HepG2 (cell line): ENCODE data around the gene MPPE1. TPM values are rescaled to one million over a fixed set of nuclear protein-coding genes. Genes with fewer than 3 reads are reported as not detected.
A peak's percentile ranks its signal among the peaks of the same experiment; 100 is the strongest.

Experiments
- DNMT3B ChIP-seq: conservative IDR thresholded peaks from 2 replicates; pipeline ENCODE4 v1.6.1; 2016; ENCODE audit warnings: missing biosample characterization, control low read depth
- FOXA3 ChIP-seq: IDR thresholded peaks from 2 replicates; pipeline ENCODE4 v1.6.1; 2016; ENCODE audit warnings: missing genetic modification reagents, missing compliant biosample characterization
- KAT8 ChIP-seq: IDR thresholded peaks from 2 replicates; pipeline ENCODE4 v1.6.1; 2016; ENCODE audit warnings: missing genetic modification reagents, missing compliant biosample characterization
- SMC3 ChIP-seq: IDR thresholded peaks from 2 replicates; pipeline ENCODE4 v1.6.1; 2011; ENCODE audit warnings: low read length, improper control_type of control experiment
- SNAPC2 ChIP-seq: sonication (generic); formaldehyde crosslinking; IDR thresholded peaks from 2 replicates; pipeline ENCODE4 v1.8.1; 2022; ENCODE audit warnings: mild to moderate bottlenecking, missing genetic modification reagents
- SP4 ChIP-seq: sonication (generic); formaldehyde crosslinking; IDR thresholded peaks from 2 replicates; pipeline ENCODE4 v1.8.1; 2023; ENCODE audit warnings: mild to moderate bottlenecking, missing genetic modification reagents
- SRSF1 ChIP-seq: fragments of 200-400 bp; formaldehyde crosslinking; optimal IDR thresholded peaks from 2 replicates; pipeline ENCODE3; 2017; ENCODE audit warnings: mild to moderate bottlenecking, low read depth, low read length, moderate library complexity
- ZNF605 ChIP-seq: sonication (generic); formaldehyde crosslinking; IDR thresholded peaks from 2 replicates; pipeline ENCODE4 v1.8.0; 2022; ENCODE audit warnings: mild to moderate bottlenecking, missing genetic modification reagents
- polyA plus RNA-seq, 8 experiments: library from polyadenylated mRNA; depleted of rRNA in 3 of 8; stranded (reverse) in 7 of 8; unstranded in 1 of 8; fragments of >200 nt; fragmentation: Illumina TruSeq in 4 of 8; extraction: Trizol in 4 of 8; gene quantifications; 2 replicates each; pipeline versions ENCODE4 v1.2.1 to v1.2.3, GENCODE V29; 2011 to 2016; ENCODE audit warnings: low read depth in 4 of 8, missing spikeins in 1 of 8, mixed read lengths in 1 of 8; ENCODE audit not compliant: insufficient read depth in 1 of 8
- total RNA-seq, 5 experiments: library from RNA; depleted of rRNA; stranded (reverse); fragments of >200 nt; fragmentation: Illumina TruSeq; extraction: Trizol; gene quantifications; 2 replicates each; pipeline ENCODE4 v1.2.3, GENCODE V29; 2016; ENCODE audit warnings: low read depth in 1 of 5
- TF ChIP-seq, protein P1 (sequence below): IDR thresholded peaks from 2 replicates; pipeline ENCODE4 v1.4.0; 2020; ENCODE audit warnings: mild to moderate bottlenecking, missing genetic modification reagents
- TF ChIP-seq, protein P2 (sequence below): IDR thresholded peaks from 2 replicates; pipeline ENCODE4 v1.6.1; 2012; ENCODE audit warnings: low read depth, low read length, improper control_type of control experiment

The MPPE1 gene
- total and polyA plus RNA-seq, 2 of the 13 experiments (the other 11 are each of a cell fraction or from before 2014, with no cell fraction given): 9.6 to 11.9 TPM

DNA sequence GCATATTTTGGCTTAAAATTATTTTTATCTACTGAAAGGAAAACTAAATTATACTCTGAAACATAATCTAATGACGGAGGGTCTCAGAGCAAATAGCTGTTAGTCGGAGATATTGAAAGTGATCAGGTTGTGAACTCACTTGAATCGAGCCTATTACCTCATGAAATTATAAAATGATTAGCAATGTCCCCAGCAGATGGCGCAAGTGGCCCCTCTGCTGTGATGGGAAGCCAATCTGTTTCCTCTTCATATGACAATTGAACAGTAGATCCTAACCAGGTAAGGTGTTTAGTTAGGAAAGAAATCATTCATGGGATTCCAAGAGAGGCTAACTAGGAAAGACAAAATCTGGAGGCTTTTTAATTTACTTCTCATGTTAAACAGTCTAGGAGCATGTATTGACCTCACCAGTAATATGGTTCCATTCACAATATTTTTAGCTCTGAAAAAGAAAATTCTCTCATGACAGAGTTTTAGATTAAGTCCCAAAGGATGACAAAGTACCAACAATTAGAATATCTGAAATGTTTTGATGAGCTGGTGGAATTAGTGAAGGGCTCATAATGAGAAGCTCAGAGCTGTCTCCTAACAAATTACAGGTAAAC, 29.9 kb upstream of the MPPE1 start (continued):
- TF ChIP-seq FOXA3 (CRISPR knock-in tag) (peak; percentile 15; the same call in 1 of the 2 replicates), SNAPC2 (no peak), ZNF605 (CRISPR knock-in tag) (no peak), SMC3 (peak; percentile 98), SP4 (no peak), KAT8 (CRISPR knock-in tag) (peak; percentile 27; the same call in 1 of the 2 replicates), SRSF1 (no peak), DNMT3B (no peak)
- TF ChIP-seq, protein P1, sequence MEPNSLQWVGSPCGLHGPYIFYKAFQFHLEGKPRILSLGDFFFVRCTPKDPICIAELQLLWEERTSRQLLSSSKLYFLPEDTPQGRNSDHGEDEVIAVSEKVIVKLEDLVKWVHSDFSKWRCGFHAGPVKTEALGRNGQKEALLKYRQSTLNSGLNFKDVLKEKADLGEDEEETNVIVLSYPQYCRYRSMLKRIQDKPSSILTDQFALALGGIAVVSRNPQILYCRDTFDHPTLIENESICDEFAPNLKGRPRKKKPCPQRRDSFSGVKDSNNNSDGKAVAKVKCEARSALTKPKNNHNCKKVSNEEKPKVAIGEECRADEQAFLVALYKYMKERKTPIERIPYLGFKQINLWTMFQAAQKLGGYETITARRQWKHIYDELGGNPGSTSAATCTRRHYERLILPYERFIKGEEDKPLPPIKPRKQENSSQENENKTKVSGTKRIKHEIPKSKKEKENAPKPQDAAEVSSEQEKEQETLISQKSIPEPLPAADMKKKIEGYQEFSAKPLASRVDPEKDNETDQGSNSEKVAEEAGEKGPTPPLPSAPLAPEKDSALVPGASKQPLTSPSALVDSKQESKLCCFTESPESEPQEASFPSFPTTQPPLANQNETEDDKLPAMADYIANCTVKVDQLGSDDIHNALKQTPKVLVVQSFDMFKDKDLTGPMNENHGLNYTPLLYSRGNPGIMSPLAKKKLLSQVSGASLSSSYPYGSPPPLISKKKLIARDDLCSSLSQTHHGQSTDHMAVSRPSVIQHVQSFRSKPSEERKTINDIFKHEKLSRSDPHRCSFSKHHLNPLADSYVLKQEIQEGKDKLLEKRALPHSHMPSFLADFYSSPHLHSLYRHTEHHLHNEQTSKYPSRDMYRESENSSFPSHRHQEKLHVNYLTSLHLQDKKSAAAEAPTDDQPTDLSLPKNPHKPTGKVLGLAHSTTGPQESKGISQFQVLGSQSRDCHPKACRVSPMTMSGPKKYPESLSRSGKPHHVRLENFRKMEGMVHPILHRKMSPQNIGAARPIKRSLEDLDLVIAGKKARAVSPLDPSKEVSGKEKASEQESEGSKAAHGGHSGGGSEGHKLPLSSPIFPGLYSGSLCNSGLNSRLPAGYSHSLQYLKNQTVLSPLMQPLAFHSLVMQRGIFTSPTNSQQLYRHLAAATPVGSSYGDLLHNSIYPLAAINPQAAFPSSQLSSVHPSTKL (CRISPR knock-in tag): peak; percentile 33; the same call in 1 of the 2 replicates
- TF ChIP-seq, protein P2, sequence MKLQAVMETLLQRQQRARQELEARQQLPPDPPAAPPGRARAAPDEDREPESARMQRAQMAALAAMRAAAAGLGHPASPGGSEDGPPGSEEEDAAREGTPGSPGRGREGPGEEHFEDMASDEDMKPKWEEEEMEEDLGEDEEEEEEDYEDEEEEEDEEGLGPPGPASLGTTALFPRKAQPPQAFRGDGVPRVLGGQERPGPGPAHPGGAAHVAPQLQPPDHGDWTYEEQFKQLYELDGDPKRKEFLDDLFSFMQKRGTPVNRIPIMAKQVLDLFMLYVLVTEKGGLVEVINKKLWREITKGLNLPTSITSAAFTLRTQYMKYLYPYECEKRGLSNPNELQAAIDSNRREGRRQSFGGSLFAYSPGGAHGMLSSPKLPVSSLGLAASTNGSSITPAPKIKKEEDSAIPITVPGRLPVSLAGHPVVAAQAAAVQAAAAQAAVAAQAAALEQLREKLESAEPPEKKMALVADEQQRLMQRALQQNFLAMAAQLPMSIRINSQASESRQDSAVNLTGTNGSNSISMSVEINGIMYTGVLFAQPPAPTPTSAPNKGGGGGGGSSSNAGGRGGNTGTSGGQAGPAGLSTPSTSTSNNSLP: peak; percentile 77
